Activated T-cell treated with anti-CD3 and anti-CD28 coated beads, Interleukin-2, amount 50 U/mL, for 72 hours (primary cell): ENCODE measurements around the gene CCDC47. TPM values are rescaled to one million over a fixed set of nuclear protein-coding genes. Genes with fewer than 3 reads are reported as not detected.

Source experiments
- ATAC-seq, 2 donors: fragments of 150-1000 bp; cut with Tn5 transposase; replicated peaks in 1 of 2; 2 replicates each; pipeline ENCODE4 v1.10.0; 2021; ENCODE audit warnings: moderate library complexity in 2 of 2, mild to moderate bottlenecking in 1 of 2
- DNase-seq, 2 donors: peaks; one replicate each; pipeline ENCODE4 v3.0.0; 2021 to 2022; ENCODE audit warnings: mixed read lengths in 1 of 2
- H3K27ac Mint-ChIP-seq: one replicate; pipeline ENCODE4 v1.8.0; 2022; ENCODE audit warnings: mild to moderate bottlenecking, moderate library complexity, mixed read lengths
- H3K27me3 Mint-ChIP-seq: one replicate; pipeline ENCODE4 v1.8.0; 2022; ENCODE audit warnings: low read depth, mixed read lengths
- H3K36me3 Mint-ChIP-seq, 2 donors: one replicate each; pipeline ENCODE4 v1.8.0; 2022; ENCODE audit warnings: mixed read lengths in 2 of 2, mild to moderate bottlenecking in 1 of 2; ENCODE audit not compliant: insufficient read depth in 2 of 2
- H3K4me1 Mint-ChIP-seq: one replicate; pipeline ENCODE4 v1.8.0; 2022; ENCODE audit warnings: low read depth, mixed read lengths
- H3K4me3 Mint-ChIP-seq, 2 donors: one replicate each; pipeline ENCODE4 v1.8.0; 2022; ENCODE audit warnings: mild to moderate bottlenecking in 2 of 2, mixed read lengths in 2 of 2, moderate library complexity in 2 of 2
- H3K9me3 Mint-ChIP-seq, 2 donors: one replicate each; pipeline ENCODE4 v1.8.0; 2022; ENCODE audit warnings: mixed read lengths in 2 of 2
- total RNA-seq, 2 donors: library from RNA; stranded (reverse); gene quantifications; one replicate each; pipeline ENCODE4 v1.2.3, GENCODE V29; 2022

CCDC47 gene, protein sequence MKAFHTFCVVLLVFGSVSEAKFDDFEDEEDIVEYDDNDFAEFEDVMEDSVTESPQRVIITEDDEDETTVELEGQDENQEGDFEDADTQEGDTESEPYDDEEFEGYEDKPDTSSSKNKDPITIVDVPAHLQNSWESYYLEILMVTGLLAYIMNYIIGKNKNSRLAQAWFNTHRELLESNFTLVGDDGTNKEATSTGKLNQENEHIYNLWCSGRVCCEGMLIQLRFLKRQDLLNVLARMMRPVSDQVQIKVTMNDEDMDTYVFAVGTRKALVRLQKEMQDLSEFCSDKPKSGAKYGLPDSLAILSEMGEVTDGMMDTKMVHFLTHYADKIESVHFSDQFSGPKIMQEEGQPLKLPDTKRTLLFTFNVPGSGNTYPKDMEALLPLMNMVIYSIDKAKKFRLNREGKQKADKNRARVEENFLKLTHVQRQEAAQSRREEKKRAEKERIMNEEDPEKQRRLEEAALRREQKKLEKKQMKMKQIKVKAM
- 10 to 100 TPM; 59.5 to 60.3 TPM for total RNA-seq

DNA sequence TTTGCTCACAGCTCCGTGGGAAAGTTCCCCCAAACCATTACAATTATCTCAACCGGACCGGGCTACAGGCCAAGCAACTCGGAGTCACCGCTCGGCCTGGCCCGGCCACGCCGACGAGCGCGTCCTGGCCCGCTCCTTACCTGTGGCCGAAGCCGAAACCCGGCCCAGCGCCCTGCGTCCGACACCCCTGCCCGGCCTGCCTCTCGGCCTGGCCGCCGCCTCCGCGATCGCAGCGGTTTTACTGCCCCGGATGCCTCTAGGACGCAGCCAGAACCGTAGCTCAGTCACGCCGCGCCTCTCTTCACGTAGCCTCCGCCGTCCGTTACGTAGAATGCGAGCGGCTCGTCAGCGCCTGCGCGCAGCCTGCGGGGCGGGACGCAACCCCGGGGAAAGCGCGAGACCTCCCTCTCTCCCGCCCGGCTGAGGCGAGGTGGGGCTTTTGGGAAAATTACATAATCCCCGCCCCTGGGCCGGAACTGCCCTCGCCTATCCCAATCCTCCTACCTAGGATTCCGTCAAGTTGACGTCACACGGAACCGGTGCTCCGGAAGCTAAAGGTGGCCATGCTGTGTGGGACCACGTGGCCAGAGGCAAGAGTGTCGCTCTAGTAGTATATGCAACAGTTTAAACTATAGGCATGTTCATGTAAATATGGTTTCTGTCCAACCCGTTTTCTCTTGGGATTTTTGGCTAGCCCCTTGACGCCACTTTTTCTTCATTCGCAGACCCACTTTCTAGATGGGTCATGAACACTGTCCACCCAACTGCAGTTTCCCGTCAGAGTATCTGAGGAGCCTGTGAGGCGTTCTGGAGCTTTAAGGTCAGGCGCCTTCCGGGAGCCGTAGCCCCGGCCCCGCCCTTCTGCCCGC lies at the start of gene CCDC47:
Gene CCDC47 (minus strand): TSS at position 326 of the 869 bp plus-strand sequence. CDS start 7,422 bp downstream, outside the sequence.
- peak within 1 kb of the TSS; percentile 97 for H3K4me3 Mint-ChIP-seq
- peaks cover 12 to 22% of the 10 kb centered on the region in 2 donors for H3K36me3 Mint-ChIP-seq
- H3K27ac Mint-ChIP-seq = peak within 1 kb of the TSS; percentile 90
- peak; percentile 89 to 91 for ATAC-seq
- peak; percentile 98 to 99 for DNase-seq
- H3K27me3 Mint-ChIP-seq = no peaks in the 10 kb centered on the region
- H3K9me3 Mint-ChIP-seq = no peaks in the 10 kb centered on the region
- H3K4me1 Mint-ChIP-seq = peaks cover 61% of the 10 kb centered on the region

DNA sequence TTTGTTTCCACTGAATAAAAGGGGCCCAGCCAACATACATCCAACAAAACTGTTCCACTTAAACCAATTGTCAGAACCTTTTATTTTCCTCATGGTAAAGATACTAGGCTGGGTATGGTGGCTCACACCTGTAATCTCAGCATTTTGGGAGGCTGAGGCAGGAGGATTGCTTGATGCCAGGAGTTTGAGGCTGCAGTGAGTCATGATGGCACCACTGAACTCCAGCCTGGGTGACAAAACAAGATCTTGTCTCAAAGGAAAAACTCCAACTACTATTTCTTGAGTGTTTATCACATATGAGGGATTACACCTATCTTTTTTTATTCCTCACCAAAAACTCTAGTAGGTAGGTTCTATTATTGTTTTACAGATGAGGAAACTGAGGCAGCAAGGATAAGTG lies 49.1 kb upstream of the CCDC47 start:
- H3K4me3 Mint-ChIP-seq = no peak overlapping the region
- DNase-seq (no peak), ATAC-seq (no peak)
- H3K27ac Mint-ChIP-seq = peak overlapping the region; percentile 71
- no peaks in the 10 kb centered on the region for H3K9me3 Mint-ChIP-seq
- H3K4me1 Mint-ChIP-seq = peaks cover 63% of the 10 kb centered on the region
- no peaks in the 10 kb centered on the region for H3K27me3 Mint-ChIP-seq
- peaks cover 22 to 52% of the 10 kb centered on the region in 2 donors for H3K36me3 Mint-ChIP-seq

DNA sequence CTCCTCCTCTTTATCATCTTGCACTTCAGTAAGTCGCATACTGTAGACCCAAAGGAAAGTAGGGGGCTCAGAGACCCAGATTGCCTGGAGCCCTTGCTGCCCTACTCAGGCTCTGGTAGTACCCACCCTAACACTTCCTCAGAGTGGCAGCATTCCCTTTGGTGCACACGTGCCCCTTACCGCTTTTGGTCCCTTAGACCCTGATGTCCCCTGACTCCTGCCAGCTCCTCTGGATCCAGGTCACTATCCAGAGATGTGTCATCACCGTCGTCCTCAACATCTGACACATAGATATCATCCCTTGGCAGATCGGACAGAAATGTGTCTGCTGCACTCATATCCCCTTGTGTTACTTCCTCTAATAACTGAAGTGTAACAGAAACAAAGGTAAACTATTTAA lies 48.4 kb upstream of the CCDC47 start:
- Mint-ChIP-seq H3K36me3 (peaks cover 20 to 54% of the 10 kb centered on the region in 2 donors), H3K27me3 (no peaks in the 10 kb centered on the region), H3K27ac (peak overlapping the region; percentile 71), H3K4me1 (peaks cover 62% of the 10 kb centered on the region), H3K4me3 (peak overlapping the region in 1 of 2 donors; percentile 7), H3K9me3 (no peaks in the 10 kb centered on the region)
- ATAC-seq (no peak), DNase-seq (no peak)

DNA sequence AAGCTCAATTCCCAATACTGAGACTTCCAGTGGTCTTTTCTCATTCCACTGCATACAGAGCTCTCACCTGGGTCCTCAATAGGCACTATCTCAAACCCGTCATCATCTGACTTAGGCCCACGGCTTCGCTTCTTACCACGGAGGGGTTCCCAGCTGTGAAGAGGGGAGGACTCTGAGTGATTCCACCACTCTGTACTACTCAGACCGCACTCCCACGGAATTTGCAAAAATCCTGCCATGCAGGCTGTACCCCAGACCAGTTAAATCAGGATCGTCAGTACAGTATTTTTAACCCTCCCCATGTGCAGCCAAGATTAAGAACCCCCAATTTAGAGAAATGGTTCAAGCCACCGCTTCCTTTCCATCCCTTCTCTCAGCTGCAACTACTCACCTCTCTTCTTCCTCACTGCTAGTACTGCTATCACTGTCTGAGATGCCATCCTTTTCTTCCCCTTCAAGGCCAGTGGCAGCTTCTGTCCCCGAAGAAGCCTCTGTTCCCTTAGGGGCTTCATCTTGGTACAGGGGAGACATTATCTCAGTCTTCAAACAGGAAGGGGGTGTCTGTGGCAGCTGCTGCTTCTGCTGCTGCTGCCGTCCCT lies 47.7 kb upstream of the CCDC47 start:
- peak; percentile 16 to 20 for ATAC-seq

DNA sequence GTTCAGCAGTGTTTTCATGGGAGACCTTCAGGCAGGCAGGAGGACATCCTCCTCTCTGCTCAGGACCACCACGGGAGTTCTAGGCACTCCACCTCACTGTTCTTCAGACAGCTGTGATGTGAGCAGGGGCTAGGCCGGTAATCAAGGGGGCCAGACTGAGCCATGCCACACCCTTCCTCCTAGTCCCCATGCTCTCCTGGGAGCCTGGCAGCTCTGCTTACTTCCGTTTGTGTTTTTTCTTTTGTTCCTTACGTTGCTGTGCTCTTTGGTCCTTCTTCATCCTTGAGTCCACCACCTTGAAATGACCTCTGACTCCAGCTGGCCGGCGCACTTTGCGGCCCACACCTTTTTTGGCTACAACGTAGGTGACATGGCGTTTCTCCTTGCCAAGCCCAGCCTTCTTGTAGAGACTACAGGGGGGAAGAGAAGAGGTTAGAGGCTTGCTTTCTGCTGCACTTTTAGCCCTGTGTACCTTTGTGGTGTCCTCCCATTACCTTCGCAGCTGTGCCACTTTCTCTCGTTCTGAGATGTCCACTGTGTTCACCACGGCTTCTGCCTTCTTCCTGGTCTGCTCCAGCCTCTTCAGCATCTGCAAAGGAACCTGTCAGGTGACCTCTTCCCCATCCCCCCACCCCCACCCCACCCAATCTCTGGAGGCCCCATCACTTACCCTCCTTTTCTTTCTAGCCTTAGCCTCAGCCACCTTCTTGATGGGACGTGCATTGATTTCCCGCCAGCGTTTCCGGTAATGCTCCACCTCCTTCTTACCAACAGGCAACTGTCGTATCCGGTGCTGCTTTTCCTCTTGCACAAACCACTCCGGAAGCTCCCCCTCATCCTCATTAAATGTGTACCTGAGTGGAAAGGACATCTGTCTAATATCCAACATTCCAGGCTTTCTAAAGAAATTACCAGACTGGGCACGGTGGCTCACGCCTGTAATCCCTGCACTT lies 46.5 kb upstream of the CCDC47 start:
- DNase-seq (no peak), ATAC-seq (no peak)
- Mint-ChIP-seq H3K27ac (peak overlapping the region; percentile 80), H3K4me3 (peak overlapping the region; percentile 33 to 58), H3K4me1 (peaks cover 43% of the 10 kb centered on the region), H3K9me3 (no peaks in the 10 kb centered on the region), H3K27me3 (no peaks in the 10 kb centered on the region), H3K36me3 (peaks cover 21 to 61% of the 10 kb centered on the region in 2 donors)

More for the DNA sequence above, 47.7 kb upstream of the CCDC47 start:
- no peak for DNase-seq
- Mint-ChIP-seq H3K27me3 (no peaks in the 10 kb centered on the region), H3K36me3 (peaks cover 19 to 58% of the 10 kb centered on the region in 2 donors), H3K27ac (peak overlapping the region; percentile 52), H3K4me3 (peak overlapping the region in 1 of 2 donors; percentile 10), H3K9me3 (no peaks in the 10 kb centered on the region), H3K4me1 (peaks cover 55% of the 10 kb centered on the region)

DNA sequence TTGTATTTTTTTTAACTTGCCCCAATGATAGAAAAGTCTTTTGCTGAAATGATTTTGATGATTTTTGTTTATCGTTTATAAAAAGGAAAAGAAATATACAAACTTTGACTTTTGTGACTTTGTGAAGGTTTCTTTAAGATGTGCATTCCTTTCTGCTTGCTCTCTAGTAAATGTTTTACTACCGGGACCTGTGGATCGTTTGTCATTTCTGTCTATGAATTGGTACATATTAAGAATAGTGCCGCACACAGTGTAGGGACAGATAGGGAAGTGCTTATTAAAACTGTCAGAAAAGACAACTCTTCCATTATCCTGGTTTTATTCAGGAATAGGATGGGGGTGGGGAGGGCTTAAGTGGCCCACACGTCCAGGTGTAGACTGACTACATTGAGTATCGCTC lies 45.7 kb upstream of the CCDC47 start:
- Mint-ChIP-seq H3K4me1 (peaks cover 36% of the 10 kb centered on the region), H3K9me3 (no peaks in the 10 kb centered on the region), H3K4me3 (no peak overlapping the region), H3K27ac (peak overlapping the region; percentile 87), H3K36me3 (peaks cover 17 to 60% of the 10 kb centered on the region in 2 donors), H3K27me3 (no peaks in the 10 kb centered on the region)
- DNase-seq (no peak), ATAC-seq (no peak)

DNA sequence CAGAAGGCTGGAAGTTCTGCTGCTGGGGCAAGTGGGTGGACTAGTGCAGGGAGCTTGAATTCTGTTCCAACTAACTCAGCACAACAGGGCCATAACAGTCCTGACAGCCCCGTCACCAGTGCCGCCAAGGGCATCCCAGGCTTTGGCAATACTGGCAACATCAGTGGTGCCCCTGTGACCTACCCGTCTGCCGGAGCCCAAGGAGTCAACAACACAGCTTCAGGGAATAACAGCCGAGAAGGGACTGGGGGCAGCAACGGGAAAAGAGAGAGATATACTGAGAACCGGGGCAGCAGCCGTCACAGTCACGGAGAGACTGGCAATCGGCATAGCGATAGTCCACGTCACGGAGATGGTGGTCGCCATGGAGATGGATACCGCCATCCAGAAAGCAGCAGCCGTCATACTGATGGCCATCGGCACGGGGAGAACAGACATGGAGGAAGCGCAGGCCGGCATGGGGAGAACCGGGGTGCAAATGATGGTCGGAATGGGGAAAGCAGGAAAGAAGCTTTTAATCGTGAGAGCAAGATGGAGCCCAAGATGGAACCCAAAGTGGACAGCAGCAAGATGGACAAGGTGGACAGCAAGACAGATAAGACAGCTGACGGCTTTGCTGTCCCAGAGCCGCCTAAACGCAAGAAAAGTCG lies 44.5 kb upstream of the CCDC47 start:
- Mint-ChIP-seq H3K4me3 (no peak overlapping the region), H3K27me3 (no peaks in the 10 kb centered on the region), H3K36me3 (peaks cover 14 to 51% of the 10 kb centered on the region in 2 donors), H3K4me1 (peaks cover 24% of the 10 kb centered on the region), H3K9me3 (no peaks in the 10 kb centered on the region), H3K27ac (peak overlapping the region; percentile 77)
- DNase-seq (no peak), ATAC-seq (no peak)

DNA sequence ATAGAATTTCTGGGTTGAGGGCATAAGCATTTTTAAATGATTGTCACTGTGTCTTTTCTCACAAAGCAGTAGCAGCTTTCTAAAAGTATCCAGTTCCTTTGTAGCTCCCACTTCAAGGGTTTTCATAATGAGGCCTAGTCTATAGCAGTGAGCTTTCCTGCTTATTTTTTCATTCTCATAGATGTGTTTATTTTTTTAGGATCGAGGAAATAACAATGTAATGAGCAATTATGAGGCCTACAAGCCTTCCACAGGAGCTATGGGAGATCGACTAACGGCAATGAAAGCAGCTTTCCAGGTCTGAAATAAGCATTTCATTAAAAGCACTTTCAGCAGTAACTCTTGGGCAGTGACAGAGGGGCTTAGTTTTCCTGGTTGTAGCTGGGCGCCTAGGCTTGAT lies 43.3 kb upstream of the CCDC47 start:
- Mint-ChIP-seq H3K4me1 (peaks cover 15% of the 10 kb centered on the region), H3K27ac (peak overlapping the region; percentile 58), H3K4me3 (no peak overlapping the region), H3K27me3 (no peaks in the 10 kb centered on the region), H3K36me3 (peaks cover 14 to 47% of the 10 kb centered on the region in 2 donors), H3K9me3 (no peaks in the 10 kb centered on the region)
- no peak for ATAC-seq
- DNase-seq = no peak

DNA sequence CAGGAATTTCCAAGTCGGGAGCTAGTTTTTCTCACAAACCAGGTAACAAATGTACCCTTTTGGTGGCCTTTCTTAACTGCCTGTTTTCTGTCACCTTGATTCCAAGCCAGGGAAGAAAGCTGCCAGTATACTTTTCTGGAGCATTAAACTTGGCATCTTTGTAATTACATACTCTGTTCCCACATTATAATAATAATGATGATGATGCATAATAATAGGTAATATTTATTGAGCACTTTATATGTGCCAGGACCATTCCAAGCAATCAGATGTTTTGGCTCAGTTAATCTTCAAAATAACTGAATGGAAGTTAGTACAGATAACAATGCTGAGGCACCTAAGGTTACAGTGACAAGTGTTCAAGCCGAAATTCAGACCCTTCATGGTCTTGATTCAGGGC lies 42.7 kb upstream of the CCDC47 start:
- Mint-ChIP-seq H3K27ac (no peak overlapping the region), H3K27me3 (no peaks in the 10 kb centered on the region), H3K36me3 (peaks cover 14 to 46% of the 10 kb centered on the region in 2 donors), H3K4me3 (no peak overlapping the region), H3K4me1 (peaks cover 15% of the 10 kb centered on the region), H3K9me3 (no peaks in the 10 kb centered on the region)
- ATAC-seq (no peak), DNase-seq (no peak)

DNA sequence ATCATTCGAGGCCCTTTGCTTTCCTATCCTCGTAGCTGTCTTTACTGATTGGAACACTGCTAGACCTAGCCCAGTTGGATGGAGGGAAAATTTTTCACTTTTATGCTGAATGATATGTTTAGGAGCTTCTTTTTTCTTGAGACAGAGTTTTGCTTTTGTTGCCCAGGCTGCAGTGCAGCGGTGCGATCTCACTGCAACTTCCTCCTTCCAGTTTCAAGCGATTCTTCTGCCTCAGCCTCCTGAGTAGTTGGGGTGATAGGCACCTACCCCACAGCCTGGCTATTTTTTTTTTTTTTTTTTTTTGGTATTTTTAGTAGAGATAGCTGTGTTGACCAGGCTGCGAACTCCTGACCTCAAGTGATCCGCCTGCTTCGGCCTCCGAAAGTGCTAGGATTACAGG lies 36.6 kb upstream of the CCDC47 start:
- DNase-seq (no peak), ATAC-seq (no peak)
- Mint-ChIP-seq H3K4me3 (no peak overlapping the region), H3K9me3 (no peaks in the 10 kb centered on the region), H3K27ac (no peak overlapping the region), H3K36me3 (peaks cover 6 to 43% of the 10 kb centered on the region in 2 donors), H3K27me3 (no peaks in the 10 kb centered on the region), H3K4me1 (peaks cover 13% of the 10 kb centered on the region)

DNA sequence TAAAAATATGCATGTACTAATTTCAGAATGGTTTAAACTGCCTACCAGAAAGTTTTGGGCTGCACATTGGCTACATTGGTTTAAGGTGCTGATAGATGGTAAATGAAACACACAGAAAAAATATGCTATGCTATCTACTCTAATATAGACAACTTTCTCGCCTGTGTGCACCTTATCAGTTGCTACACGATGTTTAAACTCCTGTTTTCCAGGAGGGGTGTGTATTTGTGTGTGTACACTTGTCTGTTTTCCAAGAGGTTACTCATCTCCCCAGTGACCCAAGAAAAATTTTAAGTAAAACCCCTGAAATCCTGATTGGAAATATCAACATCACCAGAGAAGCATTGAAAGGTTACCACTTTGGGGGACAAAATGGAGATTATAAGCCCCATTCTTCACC lies 32.2 kb upstream of the CCDC47 start:
- no peak overlapping the region for H3K4me3 Mint-ChIP-seq
- peak overlapping the region; percentile 74 for H3K27ac Mint-ChIP-seq
- no peaks in the 10 kb centered on the region for H3K27me3 Mint-ChIP-seq
- ATAC-seq (no peak), DNase-seq (no peak)
- H3K9me3 Mint-ChIP-seq = no peaks in the 10 kb centered on the region
- peaks cover 18% of the 10 kb centered on the region for H3K4me1 Mint-ChIP-seq
- H3K36me3 Mint-ChIP-seq = peaks cover 6 to 47% of the 10 kb centered on the region in 2 donors
